ENCODE data around the gene SMPD3.

Gene SMPD3

GRCh38 chr16:68383858-68384257 is 64.5 kb downstream of the SMPD3 start:
- no peak for DNase-seq (ENCODE audit: low spot score)

- DNase-seq (ENCODE audit: low spot score), result no peak
These were observed 66.0 kb downstream of the SMPD3 start for GRCh38 chr16:68382296-68382718.

GRCh38 chr16:68381363-68381724 is 67.0 kb downstream of the SMPD3 start:
- DNase-seq (ENCODE audit: low spot score), result no peak

GRCh38 chr16:68380676-68381362 is 67.5 kb downstream of the SMPD3 start:
- no peak for DNase-seq (ENCODE audit: low spot score)

GRCh38 chr16:68380348-68380670 is 68.0 kb downstream of the SMPD3 start:
- no peak for DNase-seq (ENCODE audit: low spot score)

GRCh38 chr16:68379472-68380347 is 68.6 kb downstream of the SMPD3 start:
- DNase-seq (ENCODE audit: low spot score), result peak; percentile 73

- DNase-seq (ENCODE audit: low spot score), result no peak
These were observed 69.6 kb downstream of the SMPD3 start for GRCh38 chr16:68378436-68379415.

- DNase-seq (ENCODE audit: low spot score), result peak; percentile 89
These were observed 70.5 kb downstream of the SMPD3 start for GRCh38 chr16:68377667-68378393.

GRCh38 chr16:68377221-68377620 is 71.1 kb downstream of the SMPD3 start:
- no peak for DNase-seq (ENCODE audit: low spot score)

- DNase-seq (ENCODE audit: low spot score), result no peak
These were observed 71.7 kb downstream of the SMPD3 start for GRCh38 chr16:68376590-68376989.

GRCh38 chr16:68375801-68376536 is 72.3 kb downstream of the SMPD3 start:
- DNase-seq (ENCODE audit: low spot score), result no peak

GRCh38 chr16:68374961-68375660 is 73.2 kb downstream of the SMPD3 start:
- DNase-seq (ENCODE audit: low spot score), result peak; percentile 54

GRCh38 chr16:68374246-68374805 is 74.0 kb downstream of the SMPD3 start:
- DNase-seq (ENCODE audit: low spot score), result peak; percentile 82

- peak; percentile 44 for DNase-seq (ENCODE audit: low spot score)
These were observed 74.6 kb downstream of the SMPD3 start for GRCh38 chr16:68373528-68374245.

- DNase-seq (ENCODE audit: low spot score), result no peak
These were observed 75.5 kb downstream of the SMPD3 start for GRCh38 chr16:68372806-68373205.

- DNase-seq (ENCODE audit: low spot score), result no peak
These were observed 76.0 kb downstream of the SMPD3 start for GRCh38 chr16:68372381-68372720.

- DNase-seq (ENCODE audit: low spot score), result no peak
These were observed 76.5 kb downstream of the SMPD3 start for GRCh38 chr16:68371706-68372380.

- no peak for DNase-seq (ENCODE audit: low spot score)
These were observed 77.0 kb downstream of the SMPD3 start for GRCh38 chr16:68371276-68371651.

All from cerebellar cortex (tissue), 1 donor.